IPS DF 4.7 (cell line): ENCODE measurements around the gene TOX2.

Source experiments
- DNase-seq: peaks from one replicate; pipeline ENCODE4 v3.0.0-alpha.2; 2013; ENCODE audit warnings: low spot score; ENCODE audit errors: extremely low read depth

The TOX2 gene

DNA sequence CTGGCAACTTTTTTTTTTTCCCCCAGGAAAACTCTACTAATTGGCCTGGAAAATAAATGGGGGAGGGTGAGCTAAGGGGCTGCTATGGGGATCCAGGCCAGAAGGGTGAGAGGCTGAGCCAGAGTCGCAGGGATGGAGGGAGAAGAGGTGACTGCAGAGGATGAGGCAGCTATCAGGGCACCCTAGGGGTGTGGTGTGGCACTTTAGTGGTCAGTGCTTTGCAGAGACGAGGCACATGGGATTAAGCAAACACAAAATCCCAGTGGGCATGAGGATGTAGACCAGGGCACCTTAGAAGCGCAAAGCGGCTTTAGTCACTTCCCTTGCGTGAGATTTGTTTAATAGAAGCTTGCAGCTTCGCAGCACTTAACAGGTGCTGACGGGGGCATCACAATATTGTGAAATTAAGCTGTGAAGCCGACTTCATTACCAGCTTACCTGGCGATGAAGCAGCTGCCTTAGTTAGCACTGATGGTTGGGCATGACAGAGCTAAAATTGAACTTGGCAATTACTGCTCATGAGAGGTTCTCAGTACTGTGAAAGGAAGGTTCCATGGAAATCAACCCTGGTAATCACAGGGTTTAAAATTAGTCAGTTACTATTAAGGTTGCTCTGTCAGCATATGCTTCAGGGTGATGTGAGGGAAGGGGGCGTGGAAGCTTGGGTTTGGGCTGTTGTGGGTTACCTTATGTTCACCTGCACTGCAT is 26.0 kb downstream of the TOX2 start:
- no peak for DNase-seq

GRCh38 chr20:43941476-43942200 is 27.0 kb downstream of the TOX2 start:
- no peak for DNase-seq

- no peak for DNase-seq
Measured at GRCh38 chr20:43942201-43942590, 27.5 kb downstream of the TOX2 start.

GRCh38 chr20:43942667-43943285 is 28.1 kb downstream of the TOX2 start:
- no peak for DNase-seq

DNA sequence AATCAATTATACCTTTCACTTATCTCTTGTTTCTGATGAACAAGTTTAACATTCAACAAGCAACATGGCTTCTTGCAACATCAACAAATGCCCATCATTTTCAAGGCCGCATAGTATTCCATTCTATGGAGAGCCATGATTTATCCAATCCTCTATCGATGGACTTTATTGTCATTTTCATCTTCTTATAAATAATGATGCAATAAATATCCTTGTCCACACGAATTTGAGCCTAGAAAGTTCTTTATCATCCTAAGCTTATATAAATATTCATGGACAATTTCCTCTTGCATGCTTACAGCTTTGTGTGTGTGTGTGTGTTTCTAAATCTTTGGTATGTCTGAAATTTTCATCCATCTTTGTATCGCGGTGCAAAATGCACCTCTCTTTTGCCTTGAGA is 29.1 kb downstream of the TOX2 start:
- DNase-seq = no peak

- DNase-seq = no peak
Measured at GRCh38 chr20:43944653-43945235, 30.1 kb downstream of the TOX2 start.

GRCh38 chr20:43945391-43946205 is 30.9 kb downstream of the TOX2 start:
- no peak for DNase-seq

DNA sequence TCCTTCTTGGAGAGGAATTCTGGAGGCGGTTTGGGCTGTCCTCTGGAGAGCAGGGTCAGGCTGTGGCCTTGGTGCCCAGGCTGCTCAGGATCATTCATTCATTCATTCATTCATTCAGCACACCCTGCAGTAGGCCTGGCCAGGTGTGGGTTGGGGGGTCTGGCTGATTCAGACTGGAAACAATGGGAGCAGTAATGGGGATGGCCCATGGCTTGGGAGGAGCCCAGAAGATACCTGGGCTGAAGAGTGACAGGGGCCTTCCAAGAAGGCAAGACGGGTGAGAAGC is 31.5 kb downstream of the TOX2 start:
- DNase-seq = no peak

DNA sequence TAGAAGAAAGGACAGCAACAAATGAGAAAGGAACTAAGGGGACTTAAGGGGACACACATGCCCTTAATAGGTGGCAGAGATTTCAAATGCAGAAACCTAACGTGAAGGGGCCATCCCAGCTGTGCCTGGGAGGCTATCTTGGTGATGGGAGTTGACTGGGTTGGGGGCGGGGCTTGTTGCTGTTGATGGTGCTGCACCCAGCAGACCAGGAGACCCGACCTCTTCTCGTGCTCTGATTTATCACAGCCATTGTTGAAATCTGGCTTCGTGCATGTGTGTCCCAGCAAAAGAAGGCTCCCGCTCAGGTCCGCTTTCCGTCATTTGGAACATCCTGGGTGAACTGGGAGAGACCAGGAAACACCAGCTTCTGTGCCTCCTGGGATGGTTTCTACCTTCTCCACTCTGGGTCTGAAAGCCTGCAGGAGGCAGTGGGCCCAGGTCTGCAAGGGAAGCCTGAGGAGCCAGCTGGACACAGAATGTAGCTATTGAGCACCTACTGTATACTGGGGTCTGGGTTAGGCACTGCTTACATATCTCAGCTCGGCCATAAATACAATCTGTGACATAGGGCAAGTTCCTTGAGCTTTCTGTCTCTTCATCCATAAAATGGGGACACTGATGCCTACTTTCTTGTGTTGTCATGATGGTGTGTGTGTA is 32.1 kb downstream of the TOX2 start:
- DNase-seq = no peak

DNA sequence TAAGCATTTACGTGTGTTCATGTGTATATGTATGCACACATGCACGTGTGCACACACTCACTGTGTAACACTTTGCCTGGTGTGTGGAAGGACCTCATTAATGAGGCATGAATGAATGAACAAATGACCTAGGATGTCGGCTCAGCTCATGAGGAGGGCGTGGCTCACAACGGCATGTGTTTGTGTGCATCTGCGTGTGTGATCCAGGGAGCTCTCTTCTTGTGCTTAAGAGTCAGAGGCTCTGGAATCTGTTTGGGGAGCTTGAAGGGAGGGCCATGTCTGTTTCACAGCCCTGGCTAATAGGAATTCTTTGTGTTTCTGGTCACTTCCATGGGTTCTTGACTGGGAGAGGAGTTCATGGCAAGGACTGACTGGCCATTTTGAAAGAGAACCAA is 32.7 kb downstream of the TOX2 start:
- DNase-seq = no peak

GRCh38 chr20:43948455-43948854 is 33.8 kb downstream of the TOX2 start:
- DNase-seq = no peak

DNA sequence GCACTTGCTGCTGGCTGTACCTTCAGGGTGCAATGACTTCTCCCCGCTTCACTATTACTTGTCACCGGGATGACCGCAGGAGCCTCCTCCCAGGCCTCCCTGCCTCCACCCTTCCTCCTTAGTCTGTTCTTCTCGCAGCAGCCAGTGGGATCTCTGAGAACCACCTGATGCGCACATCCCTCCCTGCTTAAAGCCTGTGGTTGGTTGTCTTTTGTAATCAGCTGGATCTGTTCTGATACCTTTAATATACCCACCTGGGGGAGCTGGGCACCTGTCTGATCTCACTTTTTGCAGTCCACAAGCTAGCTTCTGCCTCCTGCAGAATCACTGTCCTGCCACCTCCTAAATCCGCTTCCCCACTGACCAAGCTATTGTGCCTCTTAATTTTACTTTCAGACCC is 34.6 kb downstream of the TOX2 start:
- DNase-seq = no peak

DNA sequence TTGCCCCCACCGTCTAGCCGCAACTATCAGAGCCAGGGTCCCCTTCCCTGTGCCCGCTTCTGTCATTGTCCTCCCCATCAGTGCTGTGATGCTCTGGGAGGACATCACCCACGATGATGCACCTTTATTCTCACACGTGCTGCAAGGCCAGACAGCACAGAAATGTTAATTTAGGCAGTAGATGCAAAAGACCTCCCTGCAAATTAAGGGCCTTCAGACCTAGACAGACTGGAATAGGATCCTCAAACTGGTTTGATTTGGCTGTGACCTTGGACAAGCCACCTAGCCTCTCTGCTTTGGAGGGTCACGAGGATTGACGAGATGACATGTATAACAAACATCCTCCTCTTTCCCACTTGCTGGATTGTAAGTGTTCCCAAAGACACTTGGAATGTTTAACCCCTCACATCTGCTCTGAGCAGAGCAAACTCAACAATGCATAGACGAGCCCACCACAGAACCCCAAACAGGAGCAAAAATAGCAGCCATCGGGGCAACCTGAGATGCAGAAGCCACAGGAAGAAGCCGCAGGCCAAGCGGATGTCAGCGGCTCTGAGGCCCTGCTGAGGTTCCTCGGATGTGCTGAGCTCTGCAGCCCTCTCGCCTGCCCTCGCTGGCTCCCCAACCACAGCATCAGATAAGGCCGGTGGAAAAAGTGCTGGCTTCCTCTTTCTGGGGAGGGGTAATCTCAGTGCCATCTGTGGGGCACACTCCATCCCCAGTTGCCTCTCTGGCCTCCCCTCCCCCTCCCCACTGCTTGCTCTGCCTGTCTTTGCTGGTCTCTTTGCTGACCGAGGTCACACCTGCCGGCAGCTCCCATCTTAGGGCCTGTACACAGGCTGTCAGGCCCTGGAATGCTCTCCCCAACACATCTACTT is 35.3 kb downstream of the TOX2 start:
- DNase-seq = no peak

GRCh38 chr20:43953919-43954592 is 39.4 kb downstream of the TOX2 start:
- DNase-seq = no peak

DNA sequence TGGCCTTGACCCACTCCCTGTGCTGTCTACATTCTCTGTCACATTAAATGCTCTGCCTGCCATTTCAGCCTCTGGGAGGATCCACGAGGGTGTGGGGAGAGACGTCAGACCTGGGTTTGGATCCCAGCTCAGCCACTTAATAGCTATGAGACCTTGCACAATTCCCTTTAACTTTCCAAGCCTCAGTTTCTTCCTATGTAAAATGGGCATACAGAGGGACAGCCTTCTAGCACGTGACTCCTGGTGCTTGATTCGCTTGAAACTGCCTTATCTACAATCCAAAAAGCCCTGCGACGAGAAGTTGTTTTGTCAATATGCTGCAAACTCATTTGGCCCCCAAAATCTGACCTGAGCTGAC is 40.0 kb downstream of the TOX2 start:
- DNase-seq = no peak

DNA sequence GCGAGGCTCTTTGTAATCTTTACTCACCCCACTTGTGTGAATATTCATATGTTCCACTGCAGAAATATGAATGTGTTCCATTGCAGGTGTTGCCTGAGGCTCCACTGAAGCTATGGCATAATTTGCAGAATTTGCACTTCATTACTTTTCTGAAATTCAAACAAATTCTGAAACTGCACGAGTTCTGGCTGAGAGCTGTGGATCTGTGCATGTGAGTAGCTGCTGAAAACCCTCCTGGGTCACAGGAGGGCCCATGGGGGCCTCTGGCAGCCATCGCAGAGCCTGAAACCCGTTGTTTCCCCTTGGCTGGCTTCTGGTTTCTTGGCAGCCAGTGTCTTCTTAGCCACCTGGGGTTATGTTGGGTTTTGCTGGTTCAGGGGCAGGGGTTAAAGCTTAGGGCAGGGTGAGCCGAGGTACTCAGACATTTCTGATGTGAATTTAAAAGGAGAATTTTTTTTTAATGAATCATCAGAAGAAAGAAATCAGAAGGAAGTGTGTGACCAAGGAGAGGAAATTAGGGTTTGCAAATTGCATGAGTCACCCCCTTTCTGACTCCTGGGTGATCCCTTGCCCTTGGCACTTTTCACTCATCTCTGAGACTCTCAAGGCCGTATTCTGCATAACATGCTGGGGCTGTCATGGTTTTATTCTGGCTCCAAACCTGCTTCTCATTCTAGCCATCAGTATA is 40.6 kb downstream of the TOX2 start:
- DNase-seq = no peak

DNA sequence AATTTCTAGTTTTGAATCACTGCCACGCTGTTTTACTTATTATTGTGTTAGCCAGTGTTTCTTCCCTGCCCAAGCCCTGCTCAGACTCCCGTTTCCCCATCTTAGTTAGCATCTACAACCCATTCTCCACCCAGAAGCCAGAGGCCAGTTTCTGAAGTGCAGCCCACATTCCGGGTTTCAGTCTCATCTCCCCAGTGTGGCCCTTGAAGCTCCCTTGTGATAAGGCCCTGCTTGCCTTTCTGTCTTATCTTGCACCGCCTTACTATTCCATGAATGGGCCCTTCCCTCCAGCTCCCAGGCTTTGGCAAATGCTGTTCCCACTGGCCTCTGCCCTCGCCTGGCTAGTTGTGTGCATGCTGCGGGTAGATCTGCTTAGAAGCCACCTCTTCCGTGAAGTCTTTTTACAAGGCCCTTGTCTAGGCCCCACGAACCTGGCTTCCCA is 41.1 kb downstream of the TOX2 start:
- DNase-seq = no peak

- no peak for DNase-seq
Measured at GRCh38 chr20:43957392-43957791, 42.7 kb downstream of the TOX2 start.

DNA sequence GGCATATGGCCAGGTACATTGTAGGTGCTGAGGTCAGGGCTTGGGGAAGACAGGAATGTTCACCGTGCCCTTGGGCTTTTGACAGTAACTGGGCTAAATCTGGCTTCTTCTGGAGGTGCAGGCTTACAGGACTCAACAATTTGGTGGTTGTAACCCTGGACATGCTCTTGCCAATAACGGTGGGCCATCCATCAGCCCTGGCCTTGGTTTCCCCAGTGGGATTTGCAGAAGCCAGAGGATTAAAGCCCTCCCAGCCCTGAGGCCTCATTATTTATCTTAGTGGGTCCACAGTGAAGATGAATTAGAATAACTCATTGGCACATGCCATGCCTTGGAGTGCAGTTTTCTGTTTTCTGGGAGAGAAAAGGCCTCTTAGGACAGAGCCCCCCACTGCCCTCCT is 44.0 kb downstream of the TOX2 start:
- DNase-seq = no peak
